Measurements from ENCODE around the gene MRPS2. TPM values are rescaled to one million over a fixed set of nuclear protein-coding genes. Genes with fewer than 3 reads are reported as not detected.

MRPS2 gene
- total RNA-seq, 1 experiment from 2014 or later: 77.6 TPM

DNA sequence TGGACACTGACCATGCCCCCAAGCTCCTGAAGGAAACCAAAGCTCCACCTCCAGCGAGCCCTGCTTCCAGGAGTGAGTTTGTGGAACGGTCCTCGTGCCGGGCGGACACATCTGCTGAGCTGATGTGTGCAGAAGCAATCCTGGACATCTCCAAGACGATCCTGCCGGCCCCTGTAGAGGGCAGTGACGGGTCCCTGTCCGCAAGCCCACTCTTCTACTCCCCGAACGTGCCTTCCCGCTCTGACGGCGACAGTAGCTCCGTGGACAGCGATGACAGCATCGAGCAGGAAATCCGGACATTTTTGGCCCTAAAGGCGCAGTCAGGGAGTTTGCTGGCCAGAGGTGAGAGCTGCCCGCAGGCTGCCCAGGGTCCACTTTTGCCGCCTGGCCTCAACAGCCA is 14.7 kb upstream of the MRPS2 start:
- ATAC-seq: no peak
- DNase-seq (ENCODE audit: low spot score): no peak
- POLR2A ChIA-PET: no interaction called here
- no peaks in the 10 kb centered on the region for H3K9me3 Mint-ChIP-seq
- TF ChIP-seq PRRX2 (CRISPR knock-in tag; IDR thresholded peaks at IDR 0.05) (no peak), HMGA2 (CRISPR knock-in tag; IDR thresholded peaks at IDR 0.05) (no peak), ZNF281 (CRISPR knock-in tag; IDR thresholded peaks at IDR 0.05) (no peak), FOXP1 (CRISPR knock-in tag; IDR thresholded peaks at IDR 0.05; ENCODE audit: borderline replicate concordance) (no peak), ZBTB43 (CRISPR knock-in tag; IDR thresholded peaks at IDR 0.05) (no peak), ZNF317 (CRISPR knock-in tag; IDR thresholded peaks at IDR 0.05; ENCODE audit: borderline replicate concordance, low read depth) (no peak), ETV6 (CRISPR knock-in tag; IDR thresholded peaks at IDR 0.05) (no peak), NFATC4 (CRISPR knock-in tag; IDR thresholded peaks at IDR 0.05) (no peak), TEAD4 (CRISPR knock-in tag; IDR thresholded peaks at IDR 0.05) (no peak), TP53 (CRISPR knock-in tag; IDR thresholded peaks at IDR 0.05) (no peak), ATF1 (CRISPR knock-in tag; IDR thresholded peaks at IDR 0.05) (no peak), RELA (CRISPR knock-in tag; IDR thresholded peaks at IDR 0.05; ENCODE audit: borderline replicate concordance) (no peak), IRF1 (CRISPR knock-in tag; IDR thresholded peaks at IDR 0.05) (no peak)
- TF ChIP-seq, protein P1, sequence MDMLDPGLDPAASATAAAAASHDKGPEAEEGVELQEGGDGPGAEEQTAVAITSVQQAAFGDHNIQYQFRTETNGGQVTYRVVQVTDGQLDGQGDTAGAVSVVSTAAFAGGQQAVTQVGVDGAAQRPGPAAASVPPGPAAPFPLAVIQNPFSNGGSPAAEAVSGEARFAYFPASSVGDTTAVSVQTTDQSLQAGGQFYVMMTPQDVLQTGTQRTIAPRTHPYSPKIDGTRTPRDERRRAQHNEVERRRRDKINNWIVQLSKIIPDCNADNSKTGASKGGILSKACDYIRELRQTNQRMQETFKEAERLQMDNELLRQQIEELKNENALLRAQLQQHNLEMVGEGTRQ (CRISPR knock-in tag; IDR thresholded peaks at IDR 0.05): no peak
- TF ChIP-seq, protein P2, sequence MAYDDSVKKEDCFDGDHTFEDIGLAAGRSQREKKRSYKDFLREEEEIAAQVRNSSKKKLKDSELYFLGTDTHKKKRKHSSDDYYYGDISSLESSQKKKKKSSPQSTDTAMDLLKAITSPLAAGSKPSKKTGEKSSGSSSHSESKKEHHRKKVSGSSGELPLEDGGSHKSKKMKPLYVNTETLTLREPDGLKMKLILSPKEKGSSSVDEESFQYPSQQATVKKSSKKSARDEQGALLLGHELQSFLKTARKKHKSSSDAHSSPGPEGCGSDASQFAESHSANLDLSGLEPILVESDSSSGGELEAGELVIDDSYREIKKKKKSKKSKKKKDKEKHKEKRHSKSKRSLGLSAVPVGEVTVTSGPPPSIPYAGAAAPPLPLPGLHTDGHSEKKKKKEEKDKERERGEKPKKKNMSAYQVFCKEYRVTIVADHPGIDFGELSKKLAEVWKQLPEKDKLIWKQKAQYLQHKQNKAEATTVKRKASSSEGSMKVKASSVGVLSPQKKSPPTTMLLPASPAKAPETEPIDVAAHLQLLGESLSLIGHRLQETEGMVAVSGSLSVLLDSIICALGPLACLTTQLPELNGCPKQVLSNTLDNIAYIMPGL (CRISPR knock-in tag; IDR thresholded peaks at IDR 0.05): no peak
- TF ChIP-seq, protein P3, sequence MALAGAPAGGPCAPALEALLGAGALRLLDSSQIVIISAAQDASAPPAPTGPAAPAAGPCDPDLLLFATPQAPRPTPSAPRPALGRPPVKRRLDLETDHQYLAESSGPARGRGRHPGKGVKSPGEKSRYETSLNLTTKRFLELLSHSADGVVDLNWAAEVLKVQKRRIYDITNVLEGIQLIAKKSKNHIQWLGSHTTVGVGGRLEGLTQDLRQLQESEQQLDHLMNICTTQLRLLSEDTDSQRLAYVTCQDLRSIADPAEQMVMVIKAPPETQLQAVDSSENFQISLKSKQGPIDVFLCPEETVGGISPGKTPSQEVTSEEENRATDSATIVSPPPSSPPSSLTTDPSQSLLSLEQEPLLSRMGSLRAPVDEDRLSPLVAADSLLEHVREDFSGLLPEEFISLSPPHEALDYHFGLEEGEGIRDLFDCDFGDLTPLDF (CRISPR knock-in tag; IDR thresholded peaks at IDR 0.05): no peak
- H3K4me1 Mint-ChIP-seq: peaks cover 8% of the 10 kb centered on the region; the same call in 1 of the 2 replicates
- CTCF ChIA-PET: interaction anchor here (1.1 kb wide), 1 partner anchor 14 kb away, joined by 3 read pairs; no protein-coding TSS in a partner anchor
- no peak overlapping the region for H3K4me3 Mint-ChIP-seq
- H3K36me3 Mint-ChIP-seq: peaks cover 37% of the 10 kb centered on the region
- H3K27me3 Mint-ChIP-seq (ENCODE audit: low read depth): no peaks in the 10 kb centered on the region
- no peak overlapping the region for H3K27ac Mint-ChIP-seq

All from WTC11 (cell line).